Activated CD4-positive, alpha-beta T cell treated with anti-CD3 and anti-CD28 coated beads, Interleukin-2, amount 50 U/mL, for 16 hours (primary cell): ENCODE data around the gene GLTPD2.

Experiments used
- DNase-seq: peaks from one replicate; pipeline ENCODE4 v3.0.0-alpha.2; 2020

GLTPD2 gene

GRCh38 chr17:4788807-4789700 lies at the start of gene GLTPD2:
Gene GLTPD2 (plus strand): TSS chr17:4788964. CDS start chr17:4789012, 48 bp downstream.
- no peak for DNase-seq

- peak; percentile 22 for DNase-seq
These were observed 49.4 kb upstream of the GLTPD2 start, which contains the start of the genes CXCL16 and ZMYND15 for GRCh38 chr17:4739122-4740024. Gene CXCL16 (minus strand): TSS chr17:4739928. CDS start chr17:4739339, 589 bp downstream. Gene ZMYND15 (plus strand): TSS chr17:4739833. CDS start chr17:4740549, 716 bp downstream.

- no peak for DNase-seq
These were observed 48.8 kb upstream of the GLTPD2 start for GRCh38 chr17:4740025-4740351.

GRCh38 chr17:4740584-4740983 lies 48.2 kb upstream of the GLTPD2 start:
- no peak for DNase-seq

- no peak for DNase-seq
These were observed 47.2 kb upstream of the GLTPD2 start for GRCh38 chr17:4741544-4741943.

- no peak for DNase-seq
These were observed 46.6 kb upstream of the GLTPD2 start for GRCh38 chr17:4742133-4742532.

GRCh38 chr17:4742629-4743028 lies 46.1 kb upstream of the GLTPD2 start:
- no peak for DNase-seq

GRCh38 chr17:4743216-4743615 lies 45.5 kb upstream of the GLTPD2 start:
- no peak for DNase-seq

GRCh38 chr17:4743898-4744297 lies 44.9 kb upstream of the GLTPD2 start:
- DNase-seq, result no peak

- DNase-seq, result no peak
These were observed 43.5 kb upstream of the GLTPD2 start for GRCh38 chr17:4744999-4745969.

GRCh38 chr17:4747847-4748246 lies 40.9 kb upstream of the GLTPD2 start:
- peak; percentile 62 for DNase-seq

- no peak for DNase-seq
These were observed 40.1 kb upstream of the GLTPD2 start for GRCh38 chr17:4748686-4749085.

- no peak for DNase-seq
These were observed 38.2 kb upstream of the GLTPD2 start for GRCh38 chr17:4750606-4751005.

GRCh38 chr17:4751932-4752331 lies 36.8 kb upstream of the GLTPD2 start:
- no peak for DNase-seq

- no peak for DNase-seq
These were observed 35.4 kb upstream of the GLTPD2 start for GRCh38 chr17:4753392-4753791.

GRCh38 chr17:4759776-4760236 lies 29.0 kb upstream of the GLTPD2 start:
- DNase-seq, result no peak

GRCh38 chr17:4764595-4764994 lies 24.2 kb upstream of the GLTPD2 start:
- DNase-seq, result no peak

GRCh38 chr17:4766201-4766600 lies 22.6 kb upstream of the GLTPD2 start:
- no peak for DNase-seq

- DNase-seq, result no peak
These were observed 22.0 kb upstream of the GLTPD2 start for GRCh38 chr17:4766723-4767122.

GRCh38 chr17:4768298-4768697 lies 20.5 kb upstream of the GLTPD2 start:
- DNase-seq, result no peak

- no peak for DNase-seq
These were observed 19.1 kb upstream of the GLTPD2 start for GRCh38 chr17:4769628-4770027.

GRCh38 chr17:4771519-4772234 lies 17.1 kb upstream of the GLTPD2 start, which contains the start of gene TM4SF5:
Gene TM4SF5 (plus strand): TSS chr17:4771886. CDS start chr17:4771923, 37 bp downstream.
- no peak for DNase-seq
